H9 (cell line): ENCODE data around the gene BRSK2. TPM values are rescaled to one million over a fixed set of nuclear protein-coding genes. Genes with fewer than 3 reads are reported as not detected.

Experiments
- DNase-seq: peaks from one replicate; pipeline ENCODE4 v3.0.0-alpha.2; 2017
- H2AFZ ChIP-seq: one replicate; pipeline ENCODE4 v1.6.1; 2013; ENCODE audit warnings: mild to moderate bottlenecking, low read length, control low read depth, moderate library complexity
- H2AK5ac ChIP-seq: 2 replicates; pipeline ENCODE4 v1.6.1; 2013; ENCODE audit warnings: low read length, control low read depth, mixed read lengths; ENCODE audit not compliant: insufficient read length
- H2BK120ac ChIP-seq: one replicate; pipeline ENCODE4 v1.6.1; 2013; ENCODE audit warnings: low read depth, mild to moderate bottlenecking, low read length, control low read depth, inconsistent platforms; ENCODE audit not compliant: poor library complexity, severe bottlenecking
- H2BK12ac ChIP-seq: 2 replicates; pipeline ENCODE4 v1.6.1; 2013; ENCODE audit warnings: low read length, control low read depth, mixed read lengths, low read depth; ENCODE audit not compliant: insufficient read length
- H2BK15ac ChIP-seq: 2 replicates; pipeline ENCODE4 v1.6.1; 2013; ENCODE audit warnings: low read depth, low read length, control low read depth
- H2BK20ac ChIP-seq: one replicate; pipeline ENCODE4 v1.6.1; 2013; ENCODE audit warnings: low read depth, mild to moderate bottlenecking, low read length, control low read depth, inconsistent platforms; ENCODE audit not compliant: poor library complexity, severe bottlenecking
- H2BK5ac ChIP-seq: 2 replicates; pipeline ENCODE4 v1.6.1; 2013; ENCODE audit warnings: low read length, control low read depth, mixed read lengths; ENCODE audit not compliant: insufficient read length
- H3K14ac ChIP-seq: 2 replicates; pipeline ENCODE4 v1.6.1; 2013; ENCODE audit warnings: low read length, control low read depth; ENCODE audit not compliant: insufficient read depth
- H3K18ac ChIP-seq: 2 replicates; pipeline ENCODE4 v1.6.1; 2013; ENCODE audit warnings: low read depth, mild to moderate bottlenecking, mixed read lengths, low read length, control low read depth; ENCODE audit not compliant: insufficient read length
- H3K23ac ChIP-seq: 2 replicates; pipeline ENCODE4 v1.6.1; 2013; ENCODE audit warnings: low read length, control low read depth, mixed read lengths, low read depth; ENCODE audit not compliant: insufficient read length
- H3K23me2 ChIP-seq: 2 replicates; pipeline ENCODE4 v1.6.1; 2013; ENCODE audit warnings: low read depth, mild to moderate bottlenecking, mixed read lengths, low read length, control low read depth; ENCODE audit not compliant: insufficient read length, poor library complexity, severe bottlenecking
- H3K27ac ChIP-seq: 2 replicates; pipeline ENCODE4 v1.5.1; 2013; ENCODE audit warnings: low read length, control low read depth, mixed read lengths, low read depth; ENCODE audit not compliant: insufficient read length
- H3K27me3 ChIP-seq: 2 replicates; pipeline ENCODE4 v1.6.1; 2013; ENCODE audit warnings: low read length, control low read depth, inconsistent platforms; ENCODE audit not compliant: insufficient read depth
- H3K4ac ChIP-seq: 2 replicates; pipeline ENCODE4 v1.6.1; 2013; ENCODE audit warnings: low read depth, mild to moderate bottlenecking, control low read depth, inconsistent platforms, low read length, moderate library complexity
- H3K4me1 ChIP-seq: 2 replicates; pipeline ENCODE4 v1.6.1; 2013; ENCODE audit warnings: low read length, control low read depth, inconsistent platforms; ENCODE audit not compliant: insufficient read depth
- H3K4me2 ChIP-seq: 2 replicates; pipeline ENCODE4 v1.6.1; 2013; ENCODE audit warnings: low read length, control low read depth, mixed read lengths; ENCODE audit not compliant: insufficient read length, insufficient read depth
- H3K56ac ChIP-seq: 2 replicates; pipeline ENCODE4 v1.6.1; 2013; ENCODE audit warnings: low read depth, mild to moderate bottlenecking, mixed read lengths, low read length, control low read depth; ENCODE audit not compliant: insufficient read length
- H3K79me1 ChIP-seq: 2 replicates; pipeline ENCODE4 v1.6.1; 2013; ENCODE audit warnings: low read depth, mild to moderate bottlenecking, moderate library complexity, low read length, control low read depth, inconsistent platforms; ENCODE audit not compliant: insufficient read depth, poor library complexity, severe bottlenecking
- H3K79me2 ChIP-seq: 2 replicates; pipeline ENCODE4 v1.6.1; 2013; ENCODE audit warnings: low read length, control low read depth, inconsistent platforms; ENCODE audit not compliant: insufficient read depth
- H3K9ac ChIP-seq: 2 replicates; pipeline ENCODE4 v1.6.1; 2013; ENCODE audit warnings: low read length, control low read depth, mixed read lengths; ENCODE audit not compliant: insufficient read length; ENCODE audit errors: extremely low read depth
- H3K9me3 ChIP-seq: one replicate; pipeline ENCODE4 v1.6.1; 2013; ENCODE audit warnings: low read depth, low read length, inconsistent platforms; ENCODE audit not compliant: control insufficient read depth
- H3T11ph ChIP-seq: one replicate; pipeline ENCODE4 v1.6.1; 2013; ENCODE audit warnings: mild to moderate bottlenecking, low read length, control low read depth, inconsistent platforms
- H4K20me1 ChIP-seq: one replicate; pipeline ENCODE4 v1.6.1; 2013; ENCODE audit not compliant: control insufficient read depth, insufficient read length, insufficient read depth
- H4K5ac ChIP-seq: 2 replicates; pipeline ENCODE4 v1.6.1; 2013; ENCODE audit warnings: low read depth, mild to moderate bottlenecking, mixed read lengths, low read length, control low read depth; ENCODE audit not compliant: insufficient read length
- H4K8ac ChIP-seq: replicated peaks from 2 replicates; pipeline ENCODE4 v1.6.1; 2013; ENCODE audit warnings: low read length, control low read depth, mixed read lengths, low read depth; ENCODE audit not compliant: insufficient read length
- H4K91ac ChIP-seq: 2 replicates; pipeline ENCODE4 v1.6.1; 2013; ENCODE audit warnings: low read depth, mild to moderate bottlenecking, moderate library complexity, mixed read lengths, low read length, control low read depth; ENCODE audit not compliant: insufficient read length
- H3K27ac Mint-ChIP-seq, 3 experiments: 2 replicates in 2 of 3; 3 replicates in 1 of 3; pipeline ENCODE4 v1.8.0; 2020 to 2021; ENCODE audit warnings: mixed read lengths in 3 of 3, mild to moderate bottlenecking in 1 of 3, moderate library complexity in 1 of 3
- H3K27me3 Mint-ChIP-seq: 2 replicates; pipeline ENCODE4 v1.8.0; 2021; ENCODE audit warnings: low read depth, mild to moderate bottlenecking, moderate library complexity, mixed read lengths
- H3K36me3 Mint-ChIP-seq, 3 experiments: 2 replicates in 2 of 3; 3 replicates in 1 of 3; pipeline ENCODE4 v1.8.0; 2020 to 2021; ENCODE audit warnings: low read depth in 3 of 3, mixed read lengths in 3 of 3; ENCODE audit not compliant: insufficient read depth in 1 of 3
- H3K4me1 Mint-ChIP-seq, 2 experiments: 2 replicates each; pipeline ENCODE4 v1.8.0; 2020; ENCODE audit warnings: mixed read lengths in 2 of 2
- H3K4me3 Mint-ChIP-seq, 2 experiments: 2 replicates in 1 of 2; 3 replicates in 1 of 2; pipeline ENCODE4 v1.8.0; 2020 to 2021; ENCODE audit warnings: mild to moderate bottlenecking in 2 of 2, mixed read lengths in 2 of 2, moderate library complexity in 1 of 2
- H3K9me3 Mint-ChIP-seq, 2 experiments: 2 replicates in 1 of 2; 3 replicates in 1 of 2; pipeline ENCODE4 v1.8.0; 2020; ENCODE audit warnings: mild to moderate bottlenecking in 2 of 2, mixed read lengths in 2 of 2, moderate library complexity in 1 of 2
- WGBS: extraction: QIAGEN DNeasy Blood & Tissue Kit; methylation state at CpG from one replicate; pipeline ENCODE4 v1.1.7; 2013; ENCODE audit warnings: missing lambda C conversion rate, low lambda C conversion rate, mixed read lengths; ENCODE audit not compliant: insufficient read length; ENCODE audit errors: extremely low coverage; 5-methylcytosine and 5-hydroxymethylcytosine counted together
- total RNA-seq: library from RNA; stranded (reverse); gene quantifications from 2 replicates; pipeline ENCODE4 v1.2.1, GENCODE V29; 2021
- TF ChIP-seq, protein P1 (sequence below): fragments of 200-600 bp; sonication (generic); conservative IDR thresholded peaks from 3 replicates; pipeline ENCODE4 v1.8.0; 2021; ENCODE audit warnings: antibody characterized with exemption, mild to moderate bottlenecking

Gene BRSK2
- total RNA-seq, 1 experiment from 2014 or later, result 28.4 TPM

DNA sequence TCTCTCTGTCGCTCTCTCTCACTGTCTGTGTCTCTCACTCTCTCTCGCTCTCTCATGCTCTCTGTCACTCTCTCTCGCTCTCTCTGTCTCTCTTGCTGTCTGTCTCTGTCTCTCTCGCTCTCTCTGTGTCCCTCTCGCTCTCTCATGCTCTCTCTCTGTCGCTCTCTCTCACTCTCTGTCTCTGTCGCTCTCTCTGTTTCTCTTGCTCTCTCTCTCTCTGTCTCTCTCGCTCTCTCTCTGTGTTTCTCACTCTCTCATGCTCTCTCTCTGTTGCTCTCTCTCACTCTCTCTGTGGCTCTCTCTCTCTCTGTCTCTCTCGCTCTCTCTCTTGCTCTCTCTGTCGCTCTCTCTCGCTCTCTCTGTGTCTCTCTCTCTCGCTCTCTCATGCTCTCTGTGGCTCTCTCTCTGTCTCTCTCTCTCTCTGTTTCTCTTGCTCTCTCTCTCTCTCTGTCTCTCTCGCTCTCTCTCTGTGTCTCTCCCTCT lies 33.2 kb upstream of the BRSK2 start:
- H3K27ac Mint-ChIP-seq, result peak overlapping the region in 1 of 3 experiments; percentile 2; a peak in 1 of 7 replicates
- no CpG with 5 or more reads among the region's 13 CpGs for WGBS
- H3K79me2 ChIP-seq, result no peaks in the 10 kb centered on the region

More for the DNA sequence above, 33.2 kb upstream of the BRSK2 start:
- no peak overlapping the region for H2AK5ac ChIP-seq
- no peak overlapping the region for H2BK5ac ChIP-seq
- no peak overlapping the region for H3K9ac ChIP-seq
- Mint-ChIP-seq H3K4me1 (peaks cover 2 to 10% of the 10 kb centered on the region in 2 experiments; a peak in 3 of 4 replicates), H3K36me3 (peaks cover 0 to 3% (median 0%) of the 10 kb centered on the region in 3 experiments; a peak in 2 of 7 replicates), H3K27me3 (peaks cover 16% of the 10 kb centered on the region), H3K4me3 (no peak overlapping the region), H3K9me3 (no peaks in the 10 kb centered on the region; a peak in 3 of 5 replicates)
- no peak overlapping the region for H3K23ac ChIP-seq
- no peak overlapping the region for H4K8ac ChIP-seq
- H2BK120ac ChIP-seq, result no peak overlapping the region
- H3K4me1 ChIP-seq, result no peaks in the 10 kb centered on the region
- H4K91ac ChIP-seq, result no peak overlapping the region
- no peak overlapping the region for H2AFZ ChIP-seq
- H3K4me2 ChIP-seq, result no peak overlapping the region
- no peak overlapping the region for H2BK15ac ChIP-seq
- TF ChIP-seq, protein P1, sequence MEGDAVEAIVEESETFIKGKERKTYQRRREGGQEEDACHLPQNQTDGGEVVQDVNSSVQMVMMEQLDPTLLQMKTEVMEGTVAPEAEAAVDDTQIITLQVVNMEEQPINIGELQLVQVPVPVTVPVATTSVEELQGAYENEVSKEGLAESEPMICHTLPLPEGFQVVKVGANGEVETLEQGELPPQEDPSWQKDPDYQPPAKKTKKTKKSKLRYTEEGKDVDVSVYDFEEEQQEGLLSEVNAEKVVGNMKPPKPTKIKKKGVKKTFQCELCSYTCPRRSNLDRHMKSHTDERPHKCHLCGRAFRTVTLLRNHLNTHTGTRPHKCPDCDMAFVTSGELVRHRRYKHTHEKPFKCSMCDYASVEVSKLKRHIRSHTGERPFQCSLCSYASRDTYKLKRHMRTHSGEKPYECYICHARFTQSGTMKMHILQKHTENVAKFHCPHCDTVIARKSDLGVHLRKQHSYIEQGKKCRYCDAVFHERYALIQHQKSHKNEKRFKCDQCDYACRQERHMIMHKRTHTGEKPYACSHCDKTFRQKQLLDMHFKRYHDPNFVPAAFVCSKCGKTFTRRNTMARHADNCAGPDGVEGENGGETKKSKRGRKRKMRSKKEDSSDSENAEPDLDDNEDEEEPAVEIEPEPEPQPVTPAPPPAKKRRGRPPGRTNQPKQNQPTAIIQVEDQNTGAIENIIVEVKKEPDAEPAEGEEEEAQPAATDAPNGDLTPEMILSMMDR, result no peak
- H3K56ac ChIP-seq, result no peak overlapping the region
- no peak overlapping the region for H4K5ac ChIP-seq
- no peaks in the 10 kb centered on the region for H3K9me3 ChIP-seq
- no peak for DNase-seq
- H4K20me1 ChIP-seq, result no peaks in the 10 kb centered on the region
- no peak overlapping the region for H3K14ac ChIP-seq
- H3K23me2 ChIP-seq, result peaks cover 3% of the 10 kb centered on the region
- H3K18ac ChIP-seq, result no peak overlapping the region
- no peaks in the 10 kb centered on the region for H3K79me1 ChIP-seq
- no peak overlapping the region for H3T11ph ChIP-seq
- H3K4ac ChIP-seq, result no peak overlapping the region
- no peak overlapping the region for H2BK20ac ChIP-seq
- H3K27me3 ChIP-seq, result no peaks in the 10 kb centered on the region
- no peak overlapping the region for H2BK12ac ChIP-seq
- H3K27ac ChIP-seq, result no peak overlapping the region
